ENCODE data around the gene CFAP221. TPM values are rescaled to one million over a fixed set of nuclear protein-coding genes. Genes with fewer than 3 reads are reported as not detected.

CFAP221 gene
- total and polyA plus RNA-seq, 7 donors, result 0.07 TPM; not detected in 6

- Histone ChIP-seq H3K9me3 (peaks cover 0 to 12% (median 4%) of the 10 kb centered on the region in 4 donors), H3K36me3 (no peaks in the 10 kb centered on the region), H3K4me3 (no peak overlapping the region), H3K27ac (no peak overlapping the region), H3K4me1 (no peaks in the 10 kb centered on the region), H3K27me3 (no peaks in the 10 kb centered on the region)
- no peak for DNase-seq
- 53 to 60% methylated on average over 3 of the region's 3 CpGs for WGBS, 2 donors
- TF ChIP-seq EP300 (IDR thresholded peaks at IDR 0.05) (no peak), POLR2A (IDR thresholded peaks at IDR 0.05) (no peak), POLR2AphosphoS5 (IDR thresholded peaks at IDR 0.05) (no peak), CTCF (IDR thresholded peaks at IDR 0.05) (no peak)
- intact Hi-C loops (cut with DNase I), result no loop called here
Observed at GRCh38 chr2:119531292-119531691, 13.0 kb upstream of the CFAP221 start.

GRCh38 chr2:119533560-119533959 is 10.7 kb upstream of the CFAP221 start:
- 83 to 93% methylated on average over 1 of the region's 1 CpG for WGBS, 2 donors
- H3K27me3 ChIP-seq, result no peaks in the 10 kb centered on the region
- H3K36me3 ChIP-seq, result no peaks in the 10 kb centered on the region
- intact Hi-C loops (cut with DNase I), result no loop called here
- H3K4me3 ChIP-seq, result no peak overlapping the region
- no peak for DNase-seq
- H3K4me1 ChIP-seq, result no peaks in the 10 kb centered on the region
- H3K9me3 ChIP-seq, result peaks cover 0 to 12% (median 4%) of the 10 kb centered on the region in 4 donors
- TF ChIP-seq CTCF (IDR thresholded peaks at IDR 0.05), result no peak
- TF ChIP-seq EP300 (IDR thresholded peaks at IDR 0.05), result no peak
- no peak for TF ChIP-seq POLR2A (IDR thresholded peaks at IDR 0.05)
- no peak for TF ChIP-seq POLR2AphosphoS5 (IDR thresholded peaks at IDR 0.05)
- no peak overlapping the region for H3K27ac ChIP-seq

GRCh38 chr2:119536211-119536610 is 8.0 kb upstream of the CFAP221 start:
- no peak for TF ChIP-seq EP300 (IDR thresholded peaks at IDR 0.05)
- no peak for TF ChIP-seq POLR2A (IDR thresholded peaks at IDR 0.05)
- no peak for TF ChIP-seq CTCF (IDR thresholded peaks at IDR 0.05)
- no peak for TF ChIP-seq POLR2AphosphoS5 (IDR thresholded peaks at IDR 0.05)
- Histone ChIP-seq H3K4me3 (no peak overlapping the region), H3K9me3 (peaks cover 0 to 12% (median 4%) of the 10 kb centered on the region in 4 donors), H3K4me1 (no peaks in the 10 kb centered on the region), H3K27ac (no peak overlapping the region), H3K36me3 (no peaks in the 10 kb centered on the region), H3K27me3 (peaks cover 0 to 5% (median 4%) of the 10 kb centered on the region in 3 donors)
- WGBS, 2 donors, result 48 to 57% methylated on average over 6 of the region's 6 CpGs
- DNase-seq, result no peak
- intact Hi-C loops (cut with DNase I), result no loop called here

GRCh38 chr2:119536707-119537106 is 7.5 kb upstream of the CFAP221 start:
- H3K4me3 ChIP-seq, result no peak overlapping the region
- H3K4me1 ChIP-seq, result no peaks in the 10 kb centered on the region
- H3K9me3 ChIP-seq, result peaks cover 0 to 12% (median 4%) of the 10 kb centered on the region in 4 donors
- 54 to 60% methylated on average over 1 of the region's 1 CpG for WGBS, 2 donors
- intact Hi-C loops (cut with DNase I), result no loop called here
- H3K36me3 ChIP-seq, result no peaks in the 10 kb centered on the region
- peaks cover 0 to 5% (median 4%) of the 10 kb centered on the region in 3 donors for H3K27me3 ChIP-seq
- TF ChIP-seq CTCF (IDR thresholded peaks at IDR 0.05) (no peak), EP300 (IDR thresholded peaks at IDR 0.05) (no peak), POLR2AphosphoS5 (IDR thresholded peaks at IDR 0.05) (no peak), POLR2A (IDR thresholded peaks at IDR 0.05) (no peak)
- H3K27ac ChIP-seq, result no peak overlapping the region
- no peak for DNase-seq

- DNase-seq, result no peak
- H3K4me3 ChIP-seq, result no peak overlapping the region
- no peaks in the 10 kb centered on the region for H3K4me1 ChIP-seq
- no peak overlapping the region for H3K27ac ChIP-seq
- no peaks in the 10 kb centered on the region for H3K36me3 ChIP-seq
- peaks cover 0 to 12% (median 4%) of the 10 kb centered on the region in 4 donors for H3K9me3 ChIP-seq
- H3K27me3 ChIP-seq, result peaks cover 0 to 5% (median 4%) of the 10 kb centered on the region in 3 donors
- no peak for TF ChIP-seq POLR2A (IDR thresholded peaks at IDR 0.05)
- no peak for TF ChIP-seq EP300 (IDR thresholded peaks at IDR 0.05)
- no peak for TF ChIP-seq CTCF (IDR thresholded peaks at IDR 0.05)
- no peak for TF ChIP-seq POLR2AphosphoS5 (IDR thresholded peaks at IDR 0.05)
- intact Hi-C loops (cut with DNase I), result no loop called here
Observed at GRCh38 chr2:119537792-119538191, 6.5 kb upstream of the CFAP221 start.

Data from sigmoid colon (tissue), 7 donors.